ENCODE results near the gene LRRC8C.

The LRRC8C gene

DNA sequence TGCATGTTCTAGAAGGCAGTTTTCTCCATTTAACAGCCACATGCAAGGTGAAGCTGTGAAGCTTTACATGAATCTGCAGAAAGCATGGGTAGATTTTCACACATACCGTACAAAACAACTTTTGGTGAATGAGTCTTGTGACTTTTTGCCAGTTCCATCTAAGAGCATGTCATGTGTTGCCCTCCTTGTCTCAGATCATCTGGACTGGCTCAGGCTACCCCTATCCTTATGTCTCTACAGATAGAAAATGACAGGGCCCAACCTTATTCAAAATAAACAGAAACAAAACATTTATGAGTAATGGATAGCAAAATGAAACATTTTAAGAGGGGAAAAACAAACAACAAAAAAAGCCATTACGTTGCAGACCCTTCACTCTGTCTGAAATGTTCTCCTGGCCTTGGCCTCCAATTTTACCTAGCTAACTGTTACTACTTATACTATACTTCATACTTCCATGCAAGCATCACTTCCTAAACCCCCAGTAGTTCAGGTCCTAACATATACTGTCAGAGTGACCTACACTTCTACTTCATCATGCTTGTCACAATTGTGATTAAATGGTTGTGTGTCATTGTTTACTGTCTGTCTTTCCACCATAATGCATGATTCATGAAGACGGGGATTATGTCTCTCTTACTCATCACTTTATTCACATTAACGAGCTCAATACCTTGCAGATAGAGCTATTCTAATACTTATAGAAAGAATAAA lies 39.0 kb downstream of the LRRC8C start:
- no peak for DNase-seq (ENCODE audit: low read depth, low spot score)

DNA sequence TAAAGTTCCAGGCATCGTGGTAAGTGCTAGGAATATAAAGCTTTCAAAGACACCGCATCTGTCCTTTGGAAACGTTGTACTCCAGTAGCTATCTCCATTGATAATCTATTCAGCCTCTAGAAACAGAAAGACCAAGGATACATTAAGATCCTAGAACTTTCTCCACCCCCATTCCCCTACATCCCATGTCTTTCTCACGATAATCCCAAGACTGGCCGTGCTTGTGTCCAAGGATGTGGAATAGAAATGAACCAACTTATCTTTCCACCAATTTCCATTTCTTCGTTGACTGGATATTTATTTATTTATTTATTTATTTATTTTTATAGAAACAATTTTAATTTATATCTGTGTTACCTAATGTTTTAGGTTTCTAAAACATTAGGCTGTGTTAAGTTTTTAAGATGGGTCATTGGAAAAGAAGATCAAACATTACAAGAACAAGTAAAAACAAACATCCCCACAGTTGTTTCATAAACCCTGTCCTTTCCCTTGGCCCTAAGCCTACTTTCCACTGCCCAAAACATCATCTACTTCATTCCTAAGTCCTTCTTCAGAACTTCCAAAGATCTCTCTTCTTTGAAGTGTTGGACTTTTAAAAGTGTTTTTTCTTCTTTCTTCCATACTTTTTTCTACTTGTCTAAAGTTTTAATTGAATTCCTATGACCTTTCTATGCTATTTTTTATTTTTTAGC lies 39.7 kb downstream of the LRRC8C start:
- no peak for DNase-seq (ENCODE audit: low read depth, low spot score)

DNA sequence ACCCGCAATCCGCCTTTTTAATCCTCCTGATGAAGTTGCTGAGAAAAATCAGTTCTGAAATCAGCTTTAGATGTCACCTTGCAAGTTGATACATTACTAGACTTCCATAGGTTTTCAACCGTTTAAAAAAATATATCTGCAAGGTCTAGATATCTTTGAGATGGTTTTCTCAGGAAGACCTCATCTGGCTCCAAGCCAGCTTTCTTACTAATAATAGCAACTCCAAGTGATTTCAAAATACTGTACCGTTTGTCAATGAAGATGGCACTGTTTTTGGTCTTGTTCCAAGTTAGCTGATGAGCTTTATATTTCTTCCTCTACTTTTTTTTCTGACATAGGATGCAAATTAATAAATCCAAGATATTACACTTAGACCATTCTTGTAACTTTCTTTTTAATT lies 40.3 kb downstream of the LRRC8C start:
- no peak for DNase-seq (ENCODE audit: low read depth, low spot score)

GRCh38 chr1:89675677-89676076 lies 42.8 kb downstream of the LRRC8C start:
- no peak for DNase-seq (ENCODE audit: low read depth, low spot score)

DNA sequence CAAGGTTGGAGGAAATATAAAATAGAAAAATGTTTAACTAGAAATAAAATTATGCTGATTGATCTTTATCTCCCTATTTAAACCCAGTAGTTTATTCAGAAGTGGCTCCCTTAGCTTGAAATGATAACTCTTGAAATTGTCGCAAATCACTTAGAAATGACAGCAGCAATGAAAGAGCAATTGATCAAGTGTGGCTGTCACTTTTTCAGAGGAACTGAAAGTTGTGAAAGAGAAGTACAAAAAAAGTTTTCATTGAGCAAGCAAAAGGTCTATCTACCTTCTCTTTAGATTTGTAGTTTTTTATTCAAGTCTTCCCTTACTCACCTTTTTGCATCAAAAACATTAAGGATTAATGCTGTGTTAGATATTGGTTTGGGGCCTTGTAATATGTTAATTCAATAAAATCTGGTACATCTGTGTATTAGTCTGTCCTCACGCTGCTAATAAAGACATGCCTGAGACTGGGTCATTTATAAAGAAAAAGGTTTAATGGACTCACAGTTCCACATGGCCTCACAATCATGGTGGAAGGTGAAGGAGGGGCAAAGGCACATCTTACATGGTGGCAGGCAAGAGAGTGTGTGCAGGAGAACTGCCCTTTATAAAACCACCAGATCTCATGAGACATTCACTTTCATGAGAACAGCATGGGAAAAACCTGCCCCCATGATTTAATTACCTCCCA lies 48.3 kb downstream of the LRRC8C start:
- DNase-seq (ENCODE audit: low read depth, low spot score), result no peak

- DNase-seq (ENCODE audit: low read depth, low spot score), result no peak
These were observed 49.7 kb downstream of the LRRC8C start for GRCh38 chr1:89682611-89683010.

DNA sequence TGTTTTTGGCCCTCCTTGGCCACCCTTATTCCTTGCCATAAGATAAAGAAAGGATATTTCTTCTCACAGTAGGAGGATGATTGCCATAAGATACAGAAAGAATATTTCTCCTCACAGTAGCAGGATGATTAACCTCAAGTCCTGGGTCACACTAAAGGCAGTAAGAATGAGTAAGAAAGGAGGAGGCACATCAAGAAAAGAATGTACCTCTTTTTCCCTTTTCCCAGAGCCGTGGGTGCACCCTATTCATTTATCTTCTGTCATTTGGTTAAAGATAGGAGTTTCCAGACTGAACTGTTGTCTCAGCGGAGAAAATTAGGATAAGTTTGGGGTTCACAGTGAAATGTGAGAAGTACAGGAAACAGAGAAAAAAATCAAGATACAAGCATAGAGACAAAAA lies 52.5 kb downstream of the LRRC8C start:
- no peak for DNase-seq (ENCODE audit: low read depth, low spot score)

DNA sequence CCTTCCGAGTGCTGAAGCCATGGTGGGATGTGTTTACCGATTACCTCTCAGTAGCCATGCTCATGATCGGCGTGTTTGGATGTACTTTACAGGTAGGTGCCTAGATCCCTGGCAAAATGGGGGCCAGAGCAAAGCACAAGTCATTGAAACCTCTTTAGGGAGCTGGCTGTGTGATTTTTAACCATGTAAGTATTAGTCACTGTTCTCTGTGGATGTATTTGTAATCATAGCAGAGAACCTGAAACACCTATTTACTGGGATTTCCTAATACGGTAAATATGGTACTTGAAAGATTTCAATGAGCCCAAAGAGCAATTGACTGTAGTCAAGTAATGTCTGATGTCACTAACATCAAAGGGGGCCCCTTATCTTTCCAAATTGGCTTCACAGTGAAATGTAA lies 53.6 kb downstream of the LRRC8C start:
- DNase-seq (ENCODE audit: low read depth, low spot score), result no peak

- no peak for DNase-seq (ENCODE audit: low read depth, low spot score)
These were observed 54.3 kb downstream of the LRRC8C start for GRCh38 chr1:89687254-89687653.

DNA sequence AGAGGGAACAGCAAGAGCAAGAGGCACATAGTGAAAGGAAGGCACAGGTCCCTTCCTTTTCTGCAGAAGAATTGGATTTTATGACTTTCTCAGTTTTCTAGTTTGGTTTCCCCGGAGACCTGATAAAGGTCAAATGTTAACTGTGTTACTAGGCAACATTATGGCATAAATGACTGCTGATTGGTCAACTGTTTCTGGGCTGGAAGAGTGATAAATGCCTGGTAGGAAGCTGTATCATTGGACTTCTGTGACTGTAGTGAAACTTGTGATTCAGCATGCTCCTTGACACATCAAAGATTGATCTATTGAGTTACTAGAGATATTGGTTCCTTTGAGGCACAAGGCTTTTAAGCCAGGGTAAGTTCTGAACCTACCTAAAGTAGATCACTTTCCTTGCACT lies 55.7 kb downstream of the LRRC8C start:
- DNase-seq (ENCODE audit: low read depth, low spot score), result no peak

- DNase-seq (ENCODE audit: low read depth, low spot score), result no peak
These were observed 56.3 kb downstream of the LRRC8C start for GRCh38 chr1:89689234-89689633.

DNA sequence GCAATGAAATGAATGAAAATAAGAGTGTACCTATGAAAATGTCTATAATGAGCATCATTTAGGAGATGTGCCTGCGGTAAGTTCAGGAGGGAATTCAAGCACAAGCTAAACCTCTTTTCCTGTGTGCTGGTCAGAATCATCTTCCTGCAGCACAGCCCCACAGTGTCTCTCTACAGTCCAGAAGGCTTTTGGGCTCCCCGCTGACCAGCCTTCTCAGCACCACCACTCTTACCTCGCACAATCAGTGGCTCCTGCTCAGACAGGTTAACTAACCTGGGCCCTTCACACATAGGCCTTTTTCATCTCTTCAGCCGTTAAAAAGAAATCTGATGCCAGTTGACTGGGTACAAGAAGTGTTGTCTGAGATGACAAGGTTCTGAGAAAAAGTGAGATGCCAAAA lies 57.7 kb downstream of the LRRC8C start:
- no peak for DNase-seq (ENCODE audit: low read depth, low spot score)

- DNase-seq (ENCODE audit: low read depth, low spot score), result no peak
These were observed 59.9 kb downstream of the LRRC8C start for GRCh38 chr1:89692601-89693521.

- DNase-seq (ENCODE audit: low read depth, low spot score), result no peak
These were observed 62.9 kb downstream of the LRRC8C start for GRCh38 chr1:89695847-89696246.

DNA sequence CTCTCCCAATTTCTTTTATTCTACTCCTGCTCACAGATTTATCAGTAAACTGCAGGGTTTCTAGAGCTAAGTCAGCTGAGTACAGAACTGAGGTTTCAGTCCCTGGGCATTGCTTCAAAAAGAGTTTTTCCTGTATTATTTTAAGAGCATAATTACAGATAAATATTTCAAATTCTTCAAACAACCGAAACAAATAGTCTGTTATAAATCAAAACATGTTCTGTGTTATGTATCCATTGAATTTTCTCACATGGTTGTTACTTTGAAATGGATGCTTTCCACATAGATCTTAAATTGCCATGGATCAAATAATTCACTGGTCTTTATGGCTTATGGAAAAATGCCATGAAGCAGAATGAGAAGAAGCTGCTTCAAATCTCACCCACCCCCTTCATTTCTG lies 64.5 kb downstream of the LRRC8C start:
- no peak for DNase-seq (ENCODE audit: low read depth, low spot score)

- DNase-seq (ENCODE audit: low read depth, low spot score), result no peak
These were observed 65.2 kb downstream of the LRRC8C start for GRCh38 chr1:89698020-89698560.

DNA sequence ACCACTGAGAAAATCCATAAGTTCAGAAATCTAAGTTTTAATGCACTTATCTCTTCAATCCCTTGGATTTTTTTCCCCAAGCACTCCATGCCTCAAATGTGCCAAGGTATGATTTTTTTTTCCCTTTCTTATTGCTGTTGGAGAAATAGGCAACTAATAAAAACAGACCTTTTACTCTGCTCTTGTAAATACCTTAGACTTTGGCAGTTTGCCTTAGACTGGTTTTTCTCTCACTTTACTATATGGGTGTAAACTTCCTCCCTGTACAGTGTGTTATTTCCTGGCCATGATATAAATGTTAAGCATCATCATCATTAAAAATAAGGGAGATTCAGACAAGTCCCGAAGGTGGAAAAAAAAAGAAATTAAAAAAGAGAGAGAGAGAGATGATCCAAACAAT lies 65.7 kb downstream of the LRRC8C start:
- DNase-seq (ENCODE audit: low read depth, low spot score), result no peak

GRCh38 chr1:89699451-89699986 lies 66.6 kb downstream of the LRRC8C start:
- no peak for DNase-seq (ENCODE audit: low read depth, low spot score)

DNA sequence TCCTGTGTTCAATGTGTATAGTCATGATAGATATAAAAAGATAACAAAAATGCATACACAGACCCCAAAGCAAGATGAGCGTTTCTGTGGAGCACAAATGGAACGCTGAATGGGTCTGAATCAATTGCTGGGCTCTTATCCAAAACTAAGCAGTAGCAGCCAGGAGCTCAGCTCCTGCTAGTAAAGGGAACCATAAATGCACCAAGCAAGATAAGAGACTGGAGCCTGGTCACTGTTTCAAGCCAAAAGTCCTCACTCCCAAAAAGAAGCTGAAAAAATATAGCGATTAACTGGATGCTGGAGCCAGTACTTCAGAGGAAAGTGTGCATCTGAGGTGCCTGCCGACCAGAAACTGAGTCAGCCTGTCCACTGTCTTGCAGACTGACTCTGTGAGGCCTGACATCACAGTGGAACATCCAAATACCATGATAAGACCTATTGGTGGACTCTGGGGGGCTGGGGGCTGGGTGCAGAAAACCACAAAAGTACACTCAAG lies 68.9 kb downstream of the LRRC8C start:
- no peak for DNase-seq (ENCODE audit: low read depth, low spot score)

GRCh38 chr1:89702520-89703045 lies 69.7 kb downstream of the LRRC8C start:
- no peak for DNase-seq (ENCODE audit: low read depth, low spot score)

GRCh38 chr1:89703469-89703868 lies 70.5 kb downstream of the LRRC8C start:
- DNase-seq (ENCODE audit: low read depth, low spot score), result no peak

All from activated CD4-positive, CD25-positive, alpha-beta regulatory T cell treated with anti-CD3 and anti-CD28 coated beads, Interleukin-2, amount 50 U/mL, for 16 hours (primary cell).